PC-3 (cell line): ENCODE data around the gene TNNT2. TPM values are rescaled to one million over a fixed set of nuclear protein-coding genes. Genes with fewer than 3 reads are reported as not detected.
A peak's percentile ranks its signal among the peaks of the same experiment; 100 is the strongest.

Source experiments
- ATAC-seq: fragments of 200-7000 bp; cut with Tn5 transposase; 2 replicates; pipeline ENCODE4 v1.9.1; 2020; ENCODE audit warnings: mild to moderate bottlenecking, moderate library complexity
- BruUV-seq: library from RNA; stranded (reverse); fragments of 400-500 nt; replicated peaks from 2 replicates; lab custom pipeline; 2021; lab: Mats Ljungman, UMichigan
- CTCF ChIA-PET: fragments of 300-600 bp; sonication (Branson Sonifier 250); formaldehyde crosslinking; loops from one replicate; lab custom pipeline; 2022; ENCODE audit warnings: antibody characterized with exemption; lab: Charles Lee
- POLR2A ChIA-PET: fragments of 300-600 bp; sonication (Branson Sonifier 250); formaldehyde crosslinking; loops from one replicate; lab custom pipeline; 2022; ENCODE audit warnings: antibody characterized with exemption; ENCODE audit not compliant: unreplicated experiment; lab: Charles Lee
- DNase-seq: peaks from one replicate; pipeline ENCODE4 v3.0.0-alpha.2; 2015
- H2AFZ ChIP-seq: fragments of 300-600 bp; sonication (generic); 2 replicates; pipeline ENCODE4 v1.6.0; 2016; ENCODE audit warnings: antibody characterized with exemption, low read length
- H3F3A ChIP-seq: fragments of 300-600 bp; sonication (generic); one replicate; pipeline ENCODE4 v1.6.0; 2017; ENCODE audit warnings: antibody characterized with exemption, low read length, control low read depth, mild to moderate bottlenecking; ENCODE audit not compliant: unreplicated experiment
- H3K27ac ChIP-seq: fragments of 300-600 bp; sonication (generic); 2 replicates; pipeline ENCODE4 v1.5.1; 2016; ENCODE audit warnings: mild to moderate bottlenecking, low read length
- H3K27me3 ChIP-seq: fragments of 300-600 bp; sonication (generic); 2 replicates; pipeline ENCODE4 v1.6.1; 2016; ENCODE audit warnings: low read length, mixed read lengths
- H3K36me3 ChIP-seq: fragments of 300-600 bp; sonication (generic); 2 replicates; pipeline ENCODE4 v1.6.1; 2016; ENCODE audit warnings: low read depth, mixed run types, low read length, mixed read lengths
- H3K4me1 ChIP-seq: fragments of 300-600 bp; sonication (generic); 2 replicates; pipeline ENCODE4 v1.5.1; 2016; ENCODE audit warnings: low read length; ENCODE audit not compliant: insufficient read depth
- H3K4me2 ChIP-seq: fragments of 300-600 bp; sonication (generic); 2 replicates; pipeline ENCODE4 v1.6.0; 2016; ENCODE audit warnings: low read length
- H3K4me3 ChIP-seq: fragments of 300-600 bp; sonication (generic); 2 replicates; pipeline ENCODE4 v1.5.1; 2016; ENCODE audit warnings: mild to moderate bottlenecking, low read length, mixed read lengths
- H3K79me2 ChIP-seq: fragments of 300-600 bp; sonication (generic); 2 replicates; pipeline ENCODE4 v1.6.1; 2017; ENCODE audit warnings: low read length, mixed read lengths
- H3K9ac ChIP-seq: fragments of 300-600 bp; sonication (generic); 2 replicates; pipeline ENCODE4 v1.6.0; 2016; ENCODE audit warnings: mild to moderate bottlenecking, low read length
- H3K9me2 ChIP-seq: fragments of 300-600 bp; sonication (generic); replicated peaks from 2 replicates; pipeline ENCODE4 v1.6.1; 2016; ENCODE audit warnings: mixed run types, low read length, mixed read lengths
- H3K9me3 ChIP-seq: fragments of 300-600 bp; sonication (generic); 2 replicates; pipeline ENCODE4 v1.6.1; 2016; ENCODE audit warnings: low read length, mixed read lengths
- H4K20me1 ChIP-seq: fragments of 300-600 bp; sonication (generic); 2 replicates; pipeline ENCODE4 v1.6.1; 2016; ENCODE audit warnings: low read length, mixed read lengths
- EZH2 ChIP-seq: fragments of 300-600 bp; sonication (generic); IDR thresholded peaks from one replicate; pipeline ENCODE4 v1.6.1; 2017; ENCODE audit warnings: antibody characterized with exemption, mild to moderate bottlenecking, low read length; ENCODE audit not compliant: unreplicated experiment
- EZH2phosphoT487 ChIP-seq: fragments of 300-600 bp; sonication (generic); IDR thresholded peaks from 2 replicates; pipeline ENCODE4 v1.6.1; 2018; ENCODE audit warnings: mild to moderate bottlenecking, antibody characterized with exemption, low read length, borderline replicate concordance
- intact Hi-C: fragments of 100-400 bp; cut with micrococcal nuclease; formaldehyde crosslinking; loops from 2 replicates; pipeline ENCODE4 v1.9.0; 2023
- total RNA-seq: library from RNA; depleted of rRNA; stranded (reverse); fragments of >200 nt; gene quantifications from 2 replicates; pipeline ENCODE4 v1.2.3, GENCODE V29; 2014
- TF ChIP-seq, protein P1 (sequence below): fragments of 300-600 bp; sonication (generic); conservative IDR thresholded peaks from 2 replicates; pipeline ENCODE4 v1.5.1; 2017; ENCODE audit warnings: antibody characterized with exemption, low read depth, mild to moderate bottlenecking, low read length

TNNT2 gene
- total RNA-seq, 1 experiment from 2014 or later, result 1.1 TPM

DNA sequence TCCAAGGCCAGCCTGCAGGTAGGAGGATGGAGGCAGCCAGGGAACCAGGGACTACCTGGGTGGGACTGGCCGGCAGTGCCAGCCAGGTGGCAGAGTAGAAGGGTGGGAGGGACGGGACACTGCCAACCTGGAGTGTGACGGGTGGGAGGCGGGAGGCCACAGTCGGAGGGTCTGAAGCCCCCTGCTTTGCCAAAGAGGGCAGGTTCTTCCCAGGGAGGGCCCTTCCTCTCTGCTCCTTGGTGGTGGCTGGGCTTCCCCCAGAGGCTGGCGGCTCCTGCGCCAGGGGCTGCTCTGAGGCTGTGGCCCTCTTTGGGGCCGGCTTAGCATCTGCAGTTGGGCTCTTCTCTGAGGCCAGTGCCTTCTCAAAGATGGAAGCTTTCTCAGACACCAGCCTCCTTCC, 8.7 kb upstream of the TNNT2 start:
- H3F3A ChIP-seq, result peaks cover 9% of the 10 kb centered on the region
- peaks cover 13% of the 10 kb centered on the region for H4K20me1 ChIP-seq
- no peak overlapping the region for H3K4me2 ChIP-seq
- DNase-seq, result no peak
- no peak overlapping the region for H3K9ac ChIP-seq
- H3K4me1 ChIP-seq, result peaks cover 27% of the 10 kb centered on the region
- TF ChIP-seq EZH2, result no peak
- TF ChIP-seq, protein P1, sequence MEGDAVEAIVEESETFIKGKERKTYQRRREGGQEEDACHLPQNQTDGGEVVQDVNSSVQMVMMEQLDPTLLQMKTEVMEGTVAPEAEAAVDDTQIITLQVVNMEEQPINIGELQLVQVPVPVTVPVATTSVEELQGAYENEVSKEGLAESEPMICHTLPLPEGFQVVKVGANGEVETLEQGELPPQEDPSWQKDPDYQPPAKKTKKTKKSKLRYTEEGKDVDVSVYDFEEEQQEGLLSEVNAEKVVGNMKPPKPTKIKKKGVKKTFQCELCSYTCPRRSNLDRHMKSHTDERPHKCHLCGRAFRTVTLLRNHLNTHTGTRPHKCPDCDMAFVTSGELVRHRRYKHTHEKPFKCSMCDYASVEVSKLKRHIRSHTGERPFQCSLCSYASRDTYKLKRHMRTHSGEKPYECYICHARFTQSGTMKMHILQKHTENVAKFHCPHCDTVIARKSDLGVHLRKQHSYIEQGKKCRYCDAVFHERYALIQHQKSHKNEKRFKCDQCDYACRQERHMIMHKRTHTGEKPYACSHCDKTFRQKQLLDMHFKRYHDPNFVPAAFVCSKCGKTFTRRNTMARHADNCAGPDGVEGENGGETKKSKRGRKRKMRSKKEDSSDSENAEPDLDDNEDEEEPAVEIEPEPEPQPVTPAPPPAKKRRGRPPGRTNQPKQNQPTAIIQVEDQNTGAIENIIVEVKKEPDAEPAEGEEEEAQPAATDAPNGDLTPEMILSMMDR, result no peak
- no peak for TF ChIP-seq EZH2phosphoT487
- POLR2A ChIA-PET, result no interaction called here
- H3K79me2 ChIP-seq, result peaks cover 26% of the 10 kb centered on the region
- H2AFZ ChIP-seq, result no peak overlapping the region
- no peak overlapping the region for H3K27ac ChIP-seq
- no peaks in the 10 kb centered on the region for H3K27me3 ChIP-seq
- H3K9me3 ChIP-seq, result no peaks in the 10 kb centered on the region
- intact Hi-C loops, result no loop called here
- peaks cover 49% of the 10 kb centered on the region for H3K36me3 ChIP-seq
- CTCF ChIA-PET, result interaction anchor here (1.0 to 1.7 kb wide), 3 partner anchors 11 to 23 kb away, joined by 4 to 9 read pairs (median 4); no protein-coding TSS in a partner anchor
- no peak for ATAC-seq
- no TSS peak for BruUV-seq
- no peaks in the 10 kb centered on the region for H3K9me2 ChIP-seq
- no peak overlapping the region for H3K4me3 ChIP-seq

DNA sequence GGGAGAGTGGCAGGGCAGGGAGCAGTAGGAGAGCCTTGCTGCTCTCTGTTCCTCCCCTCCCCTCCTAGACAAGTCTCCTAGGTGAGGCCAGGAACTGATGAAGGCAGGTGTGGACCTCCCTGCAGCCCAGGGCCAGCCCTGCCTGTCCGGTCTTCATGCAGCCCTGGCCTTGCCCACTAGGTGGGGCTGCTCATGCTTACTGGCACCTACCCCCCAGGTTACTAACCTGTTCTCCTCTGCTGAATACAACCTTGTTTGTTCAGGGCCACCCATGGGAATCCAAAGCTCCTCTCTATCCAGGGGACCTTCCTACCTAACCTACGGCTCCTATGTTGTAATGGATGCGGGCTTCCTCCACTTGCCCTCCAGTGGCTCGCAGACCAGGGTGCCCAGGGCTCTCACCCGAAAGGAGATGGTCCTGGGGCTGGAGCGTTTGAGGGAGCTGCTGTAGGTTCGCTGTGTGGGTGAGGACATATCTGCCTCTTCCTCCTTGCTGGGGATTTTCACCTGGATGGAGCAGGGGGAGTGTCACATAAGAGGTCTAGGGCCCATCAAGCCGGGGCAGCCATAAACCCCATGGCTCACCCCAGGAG, 7.9 kb upstream of the TNNT2 start:
- H3K27ac ChIP-seq, result no peak overlapping the region
- H3K27me3 ChIP-seq, result no peaks in the 10 kb centered on the region
- intact Hi-C loops, result loop anchor here (1.0 kb wide), 2 partner anchors 12 to 23 kb away; no protein-coding TSS in a partner anchor
- H3K79me2 ChIP-seq, result peaks cover 18% of the 10 kb centered on the region
- no peak overlapping the region for H2AFZ ChIP-seq
- H3K4me3 ChIP-seq, result no peak overlapping the region
- ATAC-seq (peak; percentile 74), DNase-seq (peak; percentile 99)
- H3K9me3 ChIP-seq, result no peaks in the 10 kb centered on the region
- no peaks in the 10 kb centered on the region for H3K9me2 ChIP-seq
- BruUV-seq, result no TSS peak
- H3K4me1 ChIP-seq, result peaks cover 27% of the 10 kb centered on the region
- no peak overlapping the region for H3K9ac ChIP-seq
- H4K20me1 ChIP-seq, result peaks cover 6% of the 10 kb centered on the region
- no peak for TF ChIP-seq EZH2
- TF ChIP-seq, protein P1, result peak; percentile 100
- peaks cover 48% of the 10 kb centered on the region for H3K36me3 ChIP-seq
- H3K4me2 ChIP-seq, result peak overlapping the region; percentile 63
- ChIA-PET POLR2A (no interaction called here), CTCF (interaction anchor here (0.5 to 1.7 kb wide), 5 partner anchors 12 to 50 kb away, joined by 4 to 10 read pairs (median 4); no protein-coding TSS in a partner anchor)
- peaks cover 9% of the 10 kb centered on the region for H3F3A ChIP-seq

DNA sequence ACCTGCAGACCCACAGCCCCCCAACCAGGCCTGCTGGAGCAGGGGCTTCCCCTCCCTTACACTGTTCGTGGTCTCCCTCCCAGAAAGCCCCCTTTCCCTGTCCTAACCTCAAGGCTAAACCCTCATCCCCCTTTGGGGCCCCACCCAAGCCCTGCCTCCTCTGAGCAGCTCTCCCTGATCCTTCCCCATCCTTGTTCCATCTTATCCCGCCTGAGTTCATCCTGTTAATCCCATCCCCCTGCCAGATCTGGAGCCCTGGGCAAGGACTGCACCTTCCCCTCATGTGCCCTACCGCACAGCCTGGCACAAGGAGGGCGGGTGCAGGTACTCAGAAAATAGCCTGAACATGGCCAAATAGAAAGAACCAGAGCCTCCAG, 6.9 kb upstream of the TNNT2 start:
- CTCF ChIA-PET, result interaction anchor here (0.9 to 1.3 kb wide), 7 partner anchors 9 to 51 kb away, joined by 3 to 6 read pairs (median 3); no protein-coding TSS in a partner anchor
- peaks cover 8% of the 10 kb centered on the region; the same call in 1 of the 2 replicates for H3K79me2 ChIP-seq
- peak overlapping the region; percentile 63 for H3K4me2 ChIP-seq
- POLR2A ChIA-PET, result no interaction called here
- H2AFZ ChIP-seq, result no peak overlapping the region
- no peak overlapping the region for H3K9ac ChIP-seq
- H3K9me2 ChIP-seq, result no peaks in the 10 kb centered on the region
- DNase-seq (no peak), ATAC-seq (peak; percentile 31)
- peak overlapping the region; percentile 52 for H3K27ac ChIP-seq
- no peaks in the 10 kb centered on the region for H3K27me3 ChIP-seq
- no peaks in the 10 kb centered on the region for H3K9me3 ChIP-seq
- BruUV-seq, result no TSS peak
- TF ChIP-seq, protein P1, result no peak
- peak overlapping the region; percentile 6; the same call in 1 of the 2 replicates for H3K4me3 ChIP-seq
- peaks cover 27% of the 10 kb centered on the region for H3K4me1 ChIP-seq
- intact Hi-C loops, result loop anchor here (1.0 kb wide), 1 partner anchor 51 kb away; no protein-coding TSS in a partner anchor
- peaks cover 6% of the 10 kb centered on the region for H4K20me1 ChIP-seq
- peaks cover 9% of the 10 kb centered on the region for H3F3A ChIP-seq
- peaks cover 48% of the 10 kb centered on the region for H3K36me3 ChIP-seq
